HepG2 (cell line): ENCODE results near the gene TRIM28.

Experiments
- TBP ChIP-seq: sonication (generic); formaldehyde crosslinking; IDR thresholded peaks from 2 replicates; pipeline ENCODE4 v1.5.0; 2020; ENCODE audit warnings: missing genetic modification reagents
- ZMYM3 ChIP-seq: sonication (generic); formaldehyde crosslinking; IDR thresholded peaks from 2 replicates; pipeline ENCODE4 v1.5.1; 2020; ENCODE audit warnings: mild to moderate bottlenecking, missing genetic modification reagents
- ZNF563 ChIP-seq: sonication (generic); formaldehyde crosslinking; IDR thresholded peaks from 2 replicates; pipeline ENCODE4 v1.8.0; 2022; ENCODE audit warnings: mild to moderate bottlenecking, moderate library complexity, missing genetic modification reagents

DNA sequence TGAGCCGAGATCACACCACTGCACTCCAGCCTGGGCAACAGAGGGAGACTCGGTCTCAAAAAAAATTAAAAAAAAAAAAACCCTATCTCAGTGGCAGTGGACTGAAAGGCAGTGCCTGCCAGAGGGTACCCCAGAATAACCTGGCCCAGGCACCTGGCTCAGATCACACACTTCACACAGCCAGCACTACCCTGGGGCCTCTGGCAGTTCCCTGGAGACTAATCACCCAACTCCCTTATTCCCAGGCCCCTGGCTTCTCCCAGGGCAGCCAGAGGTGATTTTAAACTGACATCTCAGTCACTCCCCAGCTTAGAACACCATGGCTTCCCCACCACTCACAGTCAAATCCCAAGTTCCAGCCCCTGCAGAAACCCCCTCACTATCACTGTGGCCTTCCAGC lies 28.6 kb upstream of the TRIM28 start:
- TF ChIP-seq ZNF563 (CRISPR knock-in tag) (no peak), TBP (CRISPR knock-in tag) (no peak), ZMYM3 (CRISPR knock-in tag) (no peak)
